Measurements from ENCODE around the gene MYO1D. TPM values are rescaled to one million over a fixed set of nuclear protein-coding genes. Genes with fewer than 3 reads are reported as not detected.
"Not testable (repeated sequence)": the region's sequence is repeated elsewhere in the genome, so short reads cannot be mapped to it uniquely, and the experiment has no call there.

MYO1D gene
- total RNA-seq, 2 donors from 2014 or later: 162 to 201 TPM

GRCh38 chr17:32757963-32758362 lies 119.0 kb downstream of the MYO1D start:
- no peak for DNase-seq (ENCODE audit: low spot score)
- intact Hi-C loops (cut with DNase I): loop anchor here in 1 of 2 donors (10.0 kb wide), 1 partner anchor 273 kb away; the partner anchor contains the start of gene CDK5R1

GRCh38 chr17:32756696-32757095 lies 120.2 kb downstream of the MYO1D start:
- intact Hi-C loops (cut with DNase I): loop anchor here in 1 of 2 donors (10.0 kb wide), 1 partner anchor 272 kb away; the partner anchor contains the start of gene CDK5R1
- DNase-seq (ENCODE audit: low spot score): no peak

GRCh38 chr17:32755045-32755805 lies 121.7 kb downstream of the MYO1D start:
- intact Hi-C loops (cut with DNase I): loop anchor here in 1 of 2 donors (10.0 kb wide), 1 partner anchor 270 kb away; the partner anchor contains the start of gene CDK5R1

GRCh38 chr17:32752934-32753333 lies 124.0 kb downstream of the MYO1D start:
- intact Hi-C loops (cut with DNase I): loop anchor here in 1 of 2 donors (10.0 kb wide), 1 partner anchor 268 kb away; the partner anchor contains the start of gene CDK5R1
- DNase-seq (ENCODE audit: low spot score): no peak

More at GRCh38 chr17:32755045-32755805, 121.7 kb downstream of the MYO1D start:
- DNase-seq (ENCODE audit: low spot score): no peak

- intact Hi-C loops (cut with DNase I): no loop called here
Measured at GRCh38 chr17:32747856-32748255, 129.1 kb downstream of the MYO1D start.

GRCh38 chr17:32746698-32747097 lies 130.2 kb downstream of the MYO1D start:
- no peak for DNase-seq (ENCODE audit: low spot score)
- intact Hi-C loops (cut with DNase I): no loop called here

More at GRCh38 chr17:32747856-32748255, 129.1 kb downstream of the MYO1D start:
- DNase-seq (ENCODE audit: low spot score): no peak

- intact Hi-C loops (cut with DNase I): no loop called here
- no peak for DNase-seq (ENCODE audit: low spot score)
Measured at GRCh38 chr17:32746280-32746679, 130.6 kb downstream of the MYO1D start.

GRCh38 chr17:32742681-32743538 lies 134.0 kb downstream of the MYO1D start:
- DNase-seq (ENCODE audit: low spot score): no peak
- intact Hi-C loops (cut with DNase I): no loop called here

GRCh38 chr17:32741381-32741780 lies 135.5 kb downstream of the MYO1D start:
- intact Hi-C loops (cut with DNase I): no loop called here
- DNase-seq (ENCODE audit: low spot score): no peak

- intact Hi-C loops (cut with DNase I): no loop called here
- DNase-seq (ENCODE audit: low spot score): no peak
Measured at GRCh38 chr17:32739722-32740121, 137.2 kb downstream of the MYO1D start.

- DNase-seq (ENCODE audit: low spot score); intact Hi-C loops (cut with DNase I): not testable (repeated sequence)
Measured at GRCh38 chr17:32739151-32739550, 137.8 kb downstream of the MYO1D start.

GRCh38 chr17:32733401-32733800 lies 143.5 kb downstream of the MYO1D start:
- no peak for DNase-seq (ENCODE audit: low spot score)
- intact Hi-C loops (cut with DNase I): no loop called here

- intact Hi-C loops (cut with DNase I): no loop called here
- DNase-seq (ENCODE audit: low spot score): no peak
Measured at GRCh38 chr17:32732900-32733299, 144.0 kb downstream of the MYO1D start.

GRCh38 chr17:32732296-32732642 lies 144.7 kb downstream of the MYO1D start:
- intact Hi-C loops (cut with DNase I): no loop called here
- no peak for DNase-seq (ENCODE audit: low spot score)

- intact Hi-C loops (cut with DNase I): no loop called here
- no peak for DNase-seq (ENCODE audit: low spot score)
Measured at GRCh38 chr17:32731556-32732295, 145.2 kb downstream of the MYO1D start.

- DNase-seq (ENCODE audit: low spot score): no peak
- intact Hi-C loops (cut with DNase I): no loop called here
Measured at GRCh38 chr17:32727681-32728080, 149.2 kb downstream of the MYO1D start.

- intact Hi-C loops (cut with DNase I): no loop called here
- no peak for DNase-seq (ENCODE audit: low spot score)
Measured at GRCh38 chr17:32725697-32726096, 151.2 kb downstream of the MYO1D start.

GRCh38 chr17:32723310-32723955 lies 153.5 kb downstream of the MYO1D start:
- DNase-seq (ENCODE audit: low spot score): no peak
- intact Hi-C loops (cut with DNase I): no loop called here

GRCh38 chr17:32722733-32723132 lies 154.2 kb downstream of the MYO1D start:
- intact Hi-C loops (cut with DNase I): no loop called here
- DNase-seq (ENCODE audit: low spot score): no peak
